Heart left ventricle (tissue), 13 donors: ENCODE results near the gene DDX10.
"Not testable (repeated sequence)": the region's sequence is repeated elsewhere in the genome, so short reads cannot be mapped to it uniquely, and the experiment has no call there.

Experiments
- CTCF ChIP-seq, 12 donors: fragments of 200-600 bp; sonication (generic) in 4 of 12; IDR thresholded peaks; one replicate each; pipeline versions ENCODE4 v1.5.0 to v1.8.0; 2018 to 2022; ENCODE audit warnings: antibody characterized with exemption in 12 of 12, mild to moderate bottlenecking in 5 of 12
- POLR2A ChIP-seq, 2 donors: fragments of 450-650 bp; IDR thresholded peaks; one replicate each; pipeline ENCODE4 v1.6.1; 2017; ENCODE audit warnings: antibody characterized with exemption in 2 of 2, mild to moderate bottlenecking in 2 of 2, moderate library complexity in 2 of 2
- donor health status: ischemic (EF 13 %, LVEDD 7.1; RV severe dilation, severe dysfunction).
- donor health status: DM: no; HTN: yes; CAD: no.
- donor health status: DM: no; HTN: no; CAD: no.
- donor health status: ischemic (EF 25% LVEDD 6.9; RV normal size, moderate dysfunction).
- donor health status: ischemic (EF 25% LVEDD 5.7; RV mildly dilated, moderate dysfunction).
- donor health status: ischemic (EF 35%, LVEDD 5.7; RV mildly dilated, moderate dysfunction).
- donor health status: nonischemic (EF 11% LVEDD 7.7; RV severe dilation, severe dysfunction).
- donor health status: DM: yes; HTN: yes; CAD: no.
- donor health status: PGD.
- donor health status: ischemic (EF 29% LVEDD 5.4; RV normal size, mild dysfunction).
- donor health status: nonischemic (EF 23%, LVEDD 6.1; RV moderate dilation, normal function).

GRCh38 chr11:108740132-108740531, 75.3 kb downstream of the DDX10 start:
- not testable (repeated sequence) for TF ChIP-seq CTCF, POLR2A (IDR thresholded peaks at IDR 0.05)
